Measurements from ENCODE around the gene CLIP4.
"Not testable (repeated sequence)": the region's sequence is repeated elsewhere in the genome, so short reads cannot be mapped to it uniquely, and the experiment has no call there.

The CLIP4 gene

GRCh38 chr2:29100564-29100963 lies 14.7 kb upstream of the CLIP4 start:
- no peak for DNase-seq

- peak in 1 of 3 experiments; percentile 57 for DNase-seq
These were observed 10.5 kb upstream of the CLIP4 start for GRCh38 chr2:29104688-29105087.

- peak in 1 of 3 experiments; percentile 20 for DNase-seq
These were observed 9.8 kb upstream of the CLIP4 start for GRCh38 chr2:29105375-29105774.

- no peak for DNase-seq
These were observed 9.0 kb upstream of the CLIP4 start for GRCh38 chr2:29106256-29106655.

- peak; percentile 30 to 96 (median 74) for DNase-seq
These were observed 8.2 kb upstream of the CLIP4 start for GRCh38 chr2:29106980-29107388.

- DNase-seq = not testable (repeated sequence)
These were observed 7.7 kb upstream of the CLIP4 start for GRCh38 chr2:29107547-29107946.

GRCh38 chr2:29108225-29108624 lies 7.0 kb upstream of the CLIP4 start:
- DNase-seq = no peak

GRCh38 chr2:29109246-29109645 lies 6.0 kb upstream of the CLIP4 start:
- no peak for DNase-seq

GRCh38 chr2:29110916-29111535 lies 4.2 kb upstream of the CLIP4 start:
- DNase-seq = no peak

GRCh38 chr2:29112379-29112778 lies 2.8 kb upstream of the CLIP4 start:
- no peak for DNase-seq

GRCh38 chr2:29113027-29113686 lies 2.1 kb upstream of the CLIP4 start:
- DNase-seq = no peak

GRCh38 chr2:29113891-29114321 lies 1.3 kb upstream of the CLIP4 start:
- DNase-seq = peak in 2 of 3 experiments; percentile 59 to 86

GRCh38 chr2:29114586-29114945 lies 649 bp upstream of the CLIP4 start:
- DNase-seq = peak in 1 of 3 experiments; percentile 51

GRCh38 chr2:29115797-29116781 lies 874 bp downstream of the CLIP4 start:
- DNase-seq = peak; percentile 33 to 83 (median 79)

- DNase-seq = no peak
These were observed 2.6 kb downstream of the CLIP4 start for GRCh38 chr2:29117636-29118303.

GRCh38 chr2:29119211-29119610 lies 4.0 kb downstream of the CLIP4 start:
- DNase-seq = no peak

- DNase-seq = no peak
These were observed 5.6 kb downstream of the CLIP4 start for GRCh38 chr2:29120846-29121245.

GRCh38 chr2:29123617-29124349 lies 8.6 kb downstream of the CLIP4 start:
- DNase-seq = no peak

- no peak for DNase-seq
These were observed 9.3 kb downstream of the CLIP4 start for GRCh38 chr2:29124504-29124903.

GRCh38 chr2:29129586-29130281 lies 14.5 kb downstream of the CLIP4 start:
- DNase-seq = peak in 1 of 3 experiments; percentile 35

GRCh38 chr2:29130295-29130694 lies 15.1 kb downstream of the CLIP4 start:
- peak; percentile 13 to 53 (median 28) for DNase-seq

Measured in NCI-H1417 (cell line).